HCEC 1CT (cell line): ENCODE data around the gene AIFM2.
"Not testable (repeated sequence)": the region's sequence is repeated elsewhere in the genome, so short reads cannot be mapped to it uniquely, and the experiment has no call there.

Experiments
- DNase-seq: peaks from one replicate; pipeline ENCODE4 v3.0.0-alpha.2; 2017

AIFM2 gene

DNA sequence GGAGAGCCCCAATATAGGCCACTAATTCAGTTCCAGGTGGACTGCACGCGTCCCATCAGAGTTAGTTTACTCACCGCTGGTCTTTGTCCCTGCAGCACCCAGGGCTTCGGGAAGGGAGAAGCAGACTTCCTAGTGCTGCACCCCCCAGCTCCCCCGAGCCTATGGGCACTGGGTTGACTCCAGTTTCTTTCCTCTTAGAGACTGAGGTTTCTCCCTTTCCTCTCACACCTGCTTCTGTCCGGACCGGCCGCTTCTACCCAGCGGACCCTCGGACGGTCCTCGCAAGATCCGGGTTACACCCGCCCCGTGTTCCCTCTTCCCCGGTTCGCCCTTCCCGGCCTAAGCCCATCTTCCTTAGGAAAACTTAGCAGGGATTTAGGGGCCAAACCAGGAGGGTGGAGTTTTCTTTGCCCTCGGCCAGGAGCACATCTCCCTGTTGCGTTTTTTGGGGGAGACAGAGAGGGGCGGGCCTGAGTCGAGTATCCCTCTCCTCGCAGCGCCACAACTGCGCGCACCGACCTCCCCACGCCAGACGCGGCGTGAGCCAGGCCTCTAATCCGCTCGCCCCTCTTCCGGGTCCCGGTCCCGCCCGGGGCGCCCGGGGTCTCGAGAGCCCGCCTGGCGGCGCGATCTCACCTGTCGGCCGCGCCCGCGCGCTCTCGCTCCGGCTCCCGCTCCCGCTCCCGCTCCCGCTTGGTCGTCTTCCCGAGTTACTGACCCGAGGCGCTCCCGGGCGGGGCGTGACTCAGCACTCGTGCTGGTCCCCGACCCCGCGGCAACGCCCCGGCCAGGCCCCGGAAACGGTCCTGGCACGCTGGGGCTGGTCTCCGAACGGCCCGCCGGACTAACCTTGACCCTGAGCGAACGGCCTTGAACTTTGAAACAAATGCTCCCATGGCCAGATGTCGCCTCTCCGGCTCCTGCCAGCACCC, at the start of gene AIFM2:
AIFM2 (minus strand) TSS at position 728 of the 932 bp plus-strand sequence. CDS start 8,741 bp downstream, outside the sequence.
- peak; percentile 70 for DNase-seq

DNA sequence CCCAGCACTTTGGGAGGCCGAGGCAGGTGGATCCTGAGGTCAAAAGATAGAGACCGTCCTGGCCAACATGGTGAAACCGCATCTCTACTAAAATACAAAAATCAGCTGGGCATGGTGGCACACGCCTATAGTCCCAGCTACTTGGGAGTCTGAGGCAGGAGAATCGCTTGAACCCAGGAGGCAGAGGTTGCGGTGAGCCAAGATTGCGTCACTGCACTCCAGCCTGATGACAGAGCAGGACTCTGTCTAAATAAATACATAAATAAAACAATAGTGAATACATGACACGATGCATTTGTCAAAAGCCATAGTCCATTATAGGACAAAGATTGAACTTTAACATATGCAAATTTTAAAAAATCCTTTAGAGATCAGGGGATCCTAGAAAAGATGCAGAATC, 46.6 kb upstream of the AIFM2 start:
- not testable (repeated sequence) for DNase-seq

GRCh38 chr10:70178139-70178725, 45.6 kb upstream of the AIFM2 start:
- DNase-seq = no peak

DNA sequence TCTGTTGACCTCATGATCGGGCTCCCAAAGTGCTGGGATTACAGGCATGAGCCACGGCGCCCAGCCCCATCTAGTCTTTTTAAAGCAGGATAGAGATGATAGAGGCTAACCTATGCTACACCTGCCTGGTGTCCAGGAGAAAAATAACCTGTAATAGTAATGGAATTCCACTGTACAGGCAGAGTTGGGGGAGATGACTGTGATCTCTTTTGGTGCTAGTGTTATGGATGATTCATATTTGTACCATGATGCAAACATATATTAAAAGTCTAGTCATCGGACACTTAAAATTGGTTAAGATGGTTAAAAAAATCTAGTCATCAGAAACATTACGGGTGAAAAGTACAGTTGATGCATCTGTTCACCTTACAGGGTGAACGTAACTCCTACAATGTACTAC, 43.8 kb upstream of the AIFM2 start:
- DNase-seq = peak; percentile 61

DNA sequence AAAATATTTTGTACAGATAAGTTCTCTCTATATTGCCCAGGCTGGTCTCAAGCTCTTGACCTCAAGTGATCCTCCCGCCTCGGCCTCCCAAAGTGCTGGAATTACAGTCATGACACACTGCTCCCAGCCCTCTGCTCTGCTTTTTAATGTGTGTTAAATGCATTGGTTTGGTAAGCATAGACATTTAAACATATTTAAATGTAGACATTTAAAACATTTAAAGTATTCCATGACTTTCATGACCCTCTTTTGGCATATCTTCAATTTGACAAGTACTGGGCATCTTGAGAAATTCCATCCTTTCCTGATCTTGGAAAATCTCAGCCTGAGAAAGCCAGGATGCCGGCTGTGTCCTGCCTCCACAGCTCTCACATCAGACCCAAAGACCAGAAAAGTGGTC, 42.9 kb upstream of the AIFM2 start:
- DNase-seq = no peak

GRCh38 chr10:70174058-70174741, 41.6 kb upstream of the AIFM2 start:
- peak; percentile 21 for DNase-seq

- DNase-seq = peak; percentile 11
Measured at GRCh38 chr10:70169649-70170364, 37.2 kb upstream of the AIFM2 start.

GRCh38 chr10:70169011-70169410, 36.4 kb upstream of the AIFM2 start:
- no peak for DNase-seq

GRCh38 chr10:70167246-70167645, 34.6 kb upstream of the AIFM2 start:
- DNase-seq = no peak

GRCh38 chr10:70166394-70166793, 33.8 kb upstream of the AIFM2 start:
- no peak for DNase-seq

DNA sequence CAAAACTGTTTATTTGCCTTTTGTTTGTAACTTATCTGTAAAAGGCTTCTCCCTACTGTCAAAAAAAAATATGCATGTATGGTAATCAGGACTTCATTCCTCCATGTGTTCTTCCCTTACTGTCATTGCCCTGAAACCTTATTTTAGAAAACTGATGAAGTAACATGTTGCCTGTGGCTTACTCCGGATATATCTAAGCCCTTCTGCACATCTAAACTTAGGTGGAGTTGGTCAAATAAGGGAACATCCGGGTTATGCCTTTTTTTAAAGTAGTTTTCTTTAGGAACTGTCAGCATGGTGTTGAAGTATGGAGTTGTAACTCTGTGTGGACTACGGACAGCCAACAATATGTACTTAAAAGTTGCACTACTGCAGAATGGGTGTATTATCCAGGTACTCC, 31.5 kb upstream of the AIFM2 start:
- DNase-seq = no peak

GRCh38 chr10:70163448-70163847, 30.8 kb upstream of the AIFM2 start:
- no peak for DNase-seq

GRCh38 chr10:70162892-70163201, 30.2 kb upstream of the AIFM2 start:
- DNase-seq = no peak

DNA sequence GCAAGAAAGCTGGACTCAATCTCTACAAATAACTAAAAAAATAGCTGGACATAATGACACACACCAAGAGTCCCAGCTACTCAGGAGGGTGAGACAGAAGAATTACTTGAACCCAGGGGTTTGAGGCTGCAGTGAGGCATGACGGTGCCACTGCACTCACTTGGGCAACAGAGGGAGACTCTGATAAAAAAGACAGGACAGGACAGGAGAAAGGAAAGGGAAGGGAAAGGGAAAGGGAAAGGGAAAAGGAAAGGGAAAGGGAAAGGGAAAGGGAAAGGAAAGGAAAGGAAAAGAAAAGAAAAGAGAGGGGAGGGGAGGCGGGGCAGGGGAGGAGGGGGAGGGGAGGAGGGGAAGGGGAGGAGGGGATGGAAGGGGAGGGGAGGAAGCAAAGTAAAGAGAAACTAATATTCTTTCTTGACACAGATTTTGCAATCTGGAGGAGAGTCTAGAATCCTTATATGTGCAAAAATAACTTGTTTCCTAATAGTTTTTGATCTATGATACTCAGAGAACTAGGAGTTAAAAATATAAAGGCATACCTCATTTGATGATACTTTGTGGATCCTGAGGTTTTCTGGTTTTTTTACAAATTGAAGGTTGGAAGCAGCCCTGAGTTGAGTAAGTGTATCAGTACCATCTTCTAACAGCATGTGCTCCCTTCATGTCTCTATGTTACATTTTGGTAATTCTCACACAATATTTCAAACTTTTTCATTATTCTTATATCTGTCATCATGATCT, 29.7 kb upstream of the AIFM2 start:
- no peak for DNase-seq

GRCh38 chr10:70160798-70161197, 28.2 kb upstream of the AIFM2 start:
- DNase-seq = no peak

DNA sequence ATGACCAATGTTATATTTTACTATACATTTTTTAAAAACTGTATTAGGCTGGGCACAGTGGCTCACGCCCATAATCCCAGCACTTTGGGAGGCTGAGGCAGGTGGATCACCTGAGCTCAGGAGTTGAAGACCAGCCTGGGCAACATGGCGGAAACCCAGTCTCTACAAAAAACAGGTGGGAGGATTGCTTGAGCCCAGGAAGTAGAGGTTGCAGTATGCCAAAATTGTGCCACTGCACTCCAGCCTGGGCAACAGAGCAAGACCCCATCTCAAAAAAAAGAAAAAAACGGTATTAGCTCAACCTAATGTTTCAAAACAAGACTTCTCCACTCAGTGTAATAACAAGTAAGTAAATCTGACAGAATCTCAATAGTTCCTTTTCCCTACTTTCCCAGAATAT, 26.7 kb upstream of the AIFM2 start:
- not testable (repeated sequence) for DNase-seq

DNA sequence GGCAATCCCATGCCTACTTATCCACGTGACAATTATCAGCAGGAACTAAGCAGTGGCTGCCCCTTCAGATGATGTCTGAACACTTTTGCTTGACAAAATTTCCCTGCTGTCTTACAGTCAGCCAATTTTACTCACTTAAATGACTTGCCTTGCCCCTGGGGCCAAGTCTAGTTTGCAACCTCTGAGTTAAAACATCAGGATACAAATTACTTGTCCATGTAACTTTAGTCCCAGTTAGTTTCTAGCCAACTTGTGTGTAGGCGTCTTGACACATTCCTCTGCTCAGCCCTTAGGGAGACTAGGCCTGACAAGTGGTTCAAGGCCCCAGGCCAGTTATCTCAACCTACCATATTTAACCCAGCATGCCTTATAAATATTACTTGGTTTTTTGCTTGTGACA, 25.5 kb upstream of the AIFM2 start:
- DNase-seq = no peak

DNA sequence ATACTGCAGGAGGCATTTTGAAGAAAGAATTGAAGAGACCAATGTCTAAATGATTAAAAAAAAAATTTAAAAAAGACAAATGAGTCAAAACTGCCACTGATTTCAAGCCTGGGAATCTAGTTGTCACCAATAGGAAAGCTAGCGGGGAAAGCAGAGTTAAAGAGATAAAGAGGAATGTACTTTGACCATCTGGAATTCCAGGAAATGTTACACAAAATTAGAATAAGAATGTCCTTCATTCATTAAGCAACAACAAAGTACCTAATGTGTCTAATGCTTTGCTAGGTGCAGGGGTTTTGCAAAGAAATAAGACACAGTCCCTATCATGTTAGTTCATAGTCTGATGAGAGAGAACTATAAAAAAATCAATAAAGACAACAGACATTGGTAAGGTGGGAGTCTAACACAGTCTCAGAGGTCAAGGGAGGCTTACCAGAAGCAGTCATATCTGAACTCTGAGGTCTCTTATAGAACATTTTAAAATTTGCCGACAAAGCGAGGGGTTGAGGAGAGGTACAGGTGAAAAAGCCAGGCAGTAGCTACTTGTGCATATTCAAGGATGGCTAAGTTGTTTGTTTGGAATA, 22.7 kb upstream of the AIFM2 start:
- DNase-seq = no peak

DNA sequence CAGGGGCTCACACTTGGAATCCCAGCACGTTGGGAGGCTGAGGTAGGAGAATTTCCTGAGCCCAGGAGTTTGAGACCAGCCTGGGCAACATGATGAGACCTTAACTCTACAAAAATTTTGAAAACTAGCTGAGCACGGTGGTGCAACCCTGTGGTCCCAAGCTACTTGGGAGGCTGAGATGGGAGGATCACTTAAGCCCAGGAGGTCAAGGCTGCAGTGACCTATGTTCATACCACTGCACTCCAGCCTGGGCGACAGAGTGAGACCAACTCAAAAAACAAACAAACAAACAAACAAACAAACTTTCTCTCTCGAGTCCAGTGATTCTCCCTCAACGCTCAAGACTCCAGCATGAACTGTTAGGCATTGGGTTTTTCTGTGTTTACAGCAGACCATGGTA, 15.9 kb upstream of the AIFM2 start:
- no peak for DNase-seq

GRCh38 chr10:70147259-70147625, 14.6 kb upstream of the AIFM2 start:
- DNase-seq = no peak

GRCh38 chr10:70146489-70147258, 14.0 kb upstream of the AIFM2 start, which contains the start of gene TYSND1:
Gene TYSND1, minus strand, starts transcription at chr10:70146700. Its CDS starts 114 bp downstream, at chr10:70146586.
- DNase-seq = peak; percentile 98
